SH-SY5Y (cell line): ENCODE measurements around the gene SLC4A1.

ENCODE experiments used
- GATA2 ChIP-seq: IDR thresholded peaks from 2 replicates; pipeline ENCODE4 v1.6.1; 2011; ENCODE audit warnings: mild to moderate bottlenecking, low read depth, low read length
- GATA3 ChIP-seq: IDR thresholded peaks from 2 replicates; pipeline ENCODE4 v1.6.1; 2011; ENCODE audit warnings: low read depth, mild to moderate bottlenecking, low read length, moderate library complexity

- TF ChIP-seq GATA2 = no peak
- TF ChIP-seq GATA3 = no peak
Measured at GRCh38 chr17:44314031-44314430, 46.1 kb upstream of the SLC4A1 start.
